HG03097 (cell line): ENCODE measurements around the gene RNF14.
"Not testable (repeated sequence)": the region's sequence is repeated elsewhere in the genome, so short reads cannot be mapped to it uniquely, and the experiment has no call there.

Experiments
- ATAC-seq: cut with Tn5 transposase; IDR thresholded peaks from one replicate; pipeline ENCODE4 v1.9.1; 2021; ENCODE audit not compliant: unreplicated experiment, low FRiP score

The RNF14 gene, protein sequence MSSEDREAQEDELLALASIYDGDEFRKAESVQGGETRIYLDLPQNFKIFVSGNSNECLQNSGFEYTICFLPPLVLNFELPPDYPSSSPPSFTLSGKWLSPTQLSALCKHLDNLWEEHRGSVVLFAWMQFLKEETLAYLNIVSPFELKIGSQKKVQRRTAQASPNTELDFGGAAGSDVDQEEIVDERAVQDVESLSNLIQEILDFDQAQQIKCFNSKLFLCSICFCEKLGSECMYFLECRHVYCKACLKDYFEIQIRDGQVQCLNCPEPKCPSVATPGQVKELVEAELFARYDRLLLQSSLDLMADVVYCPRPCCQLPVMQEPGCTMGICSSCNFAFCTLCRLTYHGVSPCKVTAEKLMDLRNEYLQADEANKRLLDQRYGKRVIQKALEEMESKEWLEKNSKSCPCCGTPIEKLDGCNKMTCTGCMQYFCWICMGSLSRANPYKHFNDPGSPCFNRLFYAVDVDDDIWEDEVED

DNA sequence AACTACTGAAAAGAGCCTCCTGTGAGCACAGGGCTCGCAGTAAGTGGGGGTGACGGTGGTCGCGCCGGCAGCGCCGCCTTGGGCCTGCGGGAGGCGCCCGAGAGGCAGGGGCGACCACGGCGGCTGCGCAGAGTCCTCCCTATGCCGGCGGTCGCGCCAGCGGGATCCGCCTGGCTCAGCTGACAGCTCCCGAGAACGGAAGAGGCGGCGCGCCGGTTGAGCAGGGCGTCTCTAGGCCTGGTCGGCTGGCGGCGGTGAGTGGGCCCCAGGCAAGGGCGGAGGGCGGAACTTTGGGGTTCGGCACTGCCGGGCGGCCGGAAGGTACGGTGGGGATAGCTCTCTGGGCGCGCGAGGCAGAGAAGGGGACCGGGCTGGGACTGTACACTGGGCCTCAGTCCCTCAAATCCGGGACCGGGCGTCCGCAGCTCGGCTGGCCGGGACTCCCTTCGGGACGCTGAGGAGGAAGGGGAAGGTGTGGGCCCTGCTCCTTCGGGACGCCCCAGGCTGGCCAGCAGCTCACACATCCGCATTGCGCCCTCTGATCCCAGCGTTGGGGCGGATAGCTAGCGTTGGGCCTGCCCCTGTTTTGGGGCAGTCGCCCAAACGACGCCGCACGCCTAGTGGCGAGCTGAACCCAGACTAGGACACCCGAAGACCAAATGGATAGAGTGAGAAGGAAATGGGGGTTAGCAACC lies at the start of gene RNF14:
Gene RNF14 (plus strand): TSS at position 192 of the 695 bp plus-strand sequence. CDS start 4,484 bp downstream, outside the sequence.
- peak; percentile 91 for ATAC-seq

DNA sequence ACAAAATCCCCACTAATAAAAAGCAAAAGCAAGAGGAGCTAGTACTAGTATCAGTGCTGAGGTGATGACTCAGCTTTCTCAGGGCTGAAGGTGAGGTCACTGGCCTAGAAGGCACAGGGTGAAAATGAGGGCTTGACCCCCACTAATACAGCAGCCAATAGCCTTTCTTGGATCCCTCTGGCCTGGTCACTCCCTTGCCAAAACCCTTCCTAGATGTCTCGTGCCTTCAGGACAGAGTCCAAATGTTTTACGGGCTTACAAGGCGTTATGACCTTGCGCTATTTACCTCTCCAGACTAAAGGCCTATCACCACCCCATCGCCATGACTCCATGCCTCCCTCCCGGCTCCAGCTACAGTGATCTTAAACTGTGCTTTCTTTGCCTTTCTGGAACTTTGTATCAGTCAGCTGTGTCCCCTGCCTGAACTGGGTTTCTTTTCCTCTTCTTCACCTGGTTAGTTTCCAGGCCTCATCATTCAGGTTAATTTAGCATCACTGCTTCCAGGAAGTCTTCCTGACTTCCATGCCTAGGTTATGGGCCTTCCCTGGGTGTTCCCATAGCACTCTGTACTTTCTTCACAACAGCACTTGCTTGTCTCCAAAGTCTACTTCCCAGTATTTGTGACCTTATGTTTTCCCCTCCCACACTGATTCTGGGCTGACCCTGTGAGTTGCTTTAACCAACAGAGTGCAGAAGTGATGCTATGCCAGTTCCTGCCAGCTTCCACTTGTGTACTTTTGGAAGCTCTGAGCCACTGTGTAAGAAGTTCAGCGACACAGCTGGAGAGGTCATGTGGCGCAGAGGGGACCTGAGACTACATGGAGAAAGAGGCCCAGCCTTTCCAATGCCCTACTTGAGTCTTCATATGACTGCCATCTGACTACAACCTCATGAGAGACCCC lies 49.4 kb upstream of the RNF14 start:
- no peak for ATAC-seq

DNA sequence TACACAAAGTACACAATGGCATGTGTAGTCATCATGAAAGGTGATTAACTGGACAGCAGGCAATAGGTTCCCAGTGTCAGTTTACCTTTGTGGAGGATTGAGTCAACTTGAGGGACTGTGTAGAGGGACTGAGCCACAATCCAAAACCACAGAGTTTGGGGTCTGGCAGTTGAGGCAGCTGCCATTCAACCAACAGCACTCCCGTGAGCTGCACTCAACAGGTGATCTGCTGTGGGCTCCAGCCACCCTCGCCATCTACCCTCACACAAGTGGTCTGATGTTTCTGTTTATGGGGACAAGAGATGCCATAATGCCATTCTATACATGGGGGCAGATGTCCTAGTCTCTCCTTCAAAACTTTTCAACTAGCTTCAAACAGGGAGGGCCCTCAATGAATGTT lies 48.1 kb upstream of the RNF14 start:
- ATAC-seq: no peak

DNA sequence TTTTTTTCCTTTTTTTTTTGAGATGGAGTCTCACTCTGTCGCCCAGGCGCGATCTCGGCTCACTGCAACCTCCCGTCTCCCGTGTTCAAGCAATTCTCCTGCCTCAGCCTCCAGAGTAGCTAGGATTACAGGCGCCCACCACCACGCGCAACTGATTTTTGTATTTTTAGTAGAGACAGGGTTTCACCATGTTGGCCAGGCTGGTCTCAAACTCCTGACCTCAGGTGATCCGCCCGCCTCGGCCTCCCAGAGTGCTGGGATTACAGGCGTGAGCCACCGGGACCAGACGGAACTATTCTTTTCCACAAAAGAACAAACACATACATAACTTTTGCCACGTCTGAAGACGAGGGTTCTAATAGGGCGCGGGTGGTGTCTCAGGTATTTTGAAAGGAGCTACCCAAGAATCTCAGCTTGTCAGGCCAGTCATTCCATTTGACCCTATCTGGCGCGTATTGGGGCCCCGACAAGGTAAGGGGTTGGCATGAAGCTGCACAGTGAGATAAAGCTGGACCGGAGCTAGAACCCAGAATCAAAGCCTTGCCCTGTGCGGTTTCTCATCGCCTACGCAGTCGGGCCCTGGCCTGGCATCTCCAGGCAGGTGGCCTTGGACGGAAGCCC lies 46.0 kb upstream of the RNF14 start:
- not testable (repeated sequence) for ATAC-seq

DNA sequence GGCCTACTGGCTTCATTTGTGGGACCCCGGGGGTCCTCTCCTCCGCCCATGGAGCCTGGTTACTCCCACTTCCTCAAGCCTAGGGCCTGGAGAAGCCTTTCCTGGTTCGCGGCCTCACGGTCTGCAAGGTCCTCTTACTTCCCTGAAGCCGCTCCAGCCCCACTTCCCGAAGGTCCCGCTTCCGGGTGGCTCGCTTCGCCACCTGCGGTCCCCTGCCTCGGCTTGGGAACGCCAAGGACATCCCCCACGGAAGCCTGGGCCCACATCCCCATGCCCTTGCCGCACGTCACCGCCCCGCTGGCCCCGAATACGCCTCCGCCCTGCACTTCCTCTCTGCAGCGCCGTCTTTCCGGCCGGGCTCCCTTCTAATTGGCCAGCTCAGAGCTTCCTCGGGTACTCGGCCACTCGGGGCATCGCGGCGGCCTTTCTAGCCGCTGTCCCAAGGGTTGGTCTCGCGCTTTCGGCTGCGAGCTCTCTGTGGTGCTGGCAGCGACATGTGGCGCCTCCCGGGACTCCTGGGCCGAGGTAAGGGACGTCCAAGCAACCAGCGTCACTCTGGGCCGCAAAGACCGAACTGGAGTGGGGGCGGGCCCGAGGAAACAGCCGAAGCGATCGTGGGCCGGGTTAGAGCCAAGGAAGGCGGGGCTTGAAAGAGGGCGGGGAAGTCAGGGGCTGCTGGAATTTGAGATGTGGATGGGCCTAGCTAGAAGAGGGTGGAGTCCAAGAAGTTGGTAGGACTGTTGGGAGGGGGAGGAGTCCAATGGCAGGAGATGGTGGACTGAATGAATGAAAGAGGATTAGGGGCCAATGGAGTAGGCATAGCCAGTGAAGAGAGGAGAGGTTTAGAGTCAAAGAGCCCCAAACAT lies 45.2 kb upstream of the RNF14 start, which contains the start of gene DELE1:
Gene DELE1 (plus strand): TSS at position 424 of the 866 bp plus-strand sequence. CDS start 71 bp downstream, at position 495.
- ATAC-seq: peak; percentile 98

DNA sequence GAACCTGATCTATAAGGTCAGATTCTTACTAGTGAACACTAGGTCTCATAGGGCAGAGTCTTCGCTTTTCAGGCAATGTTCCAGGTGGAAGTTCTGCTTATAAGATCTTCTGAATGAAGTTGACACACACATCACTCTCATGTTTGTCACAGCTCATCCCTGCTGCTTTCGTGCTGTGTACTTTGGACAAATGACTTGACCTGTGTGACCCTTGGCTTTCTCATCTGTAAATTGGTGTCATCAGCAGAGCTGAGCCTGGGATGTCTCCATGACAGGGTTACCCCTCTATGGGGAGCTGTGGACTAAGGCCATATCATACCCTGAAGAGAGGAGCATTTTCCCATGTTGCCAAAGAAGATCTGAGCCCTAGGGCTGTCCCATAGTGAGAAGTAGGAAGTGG lies 42.5 kb upstream of the RNF14 start:
- ATAC-seq: no peak

DNA sequence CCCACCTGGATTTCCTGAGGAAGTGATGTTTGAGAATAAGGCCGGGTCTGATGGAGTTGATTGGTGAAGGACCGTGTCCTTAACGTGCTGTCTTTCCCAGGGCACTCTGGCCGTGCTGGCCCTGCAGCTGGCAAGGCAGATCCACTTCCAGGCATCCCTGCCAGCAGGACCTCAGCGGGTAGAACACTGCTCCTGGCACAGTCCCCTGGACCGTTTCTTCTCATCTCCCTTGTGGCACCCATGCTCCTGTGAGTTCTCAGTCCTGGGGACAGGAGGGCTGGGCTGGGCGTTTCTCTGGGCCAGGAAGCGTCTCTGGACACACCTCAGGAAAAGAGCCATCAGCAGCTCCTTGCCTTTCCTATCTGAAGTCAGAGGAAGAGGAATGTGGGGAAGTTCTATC lies 40.9 kb upstream of the RNF14 start:
- ATAC-seq: no peak

DNA sequence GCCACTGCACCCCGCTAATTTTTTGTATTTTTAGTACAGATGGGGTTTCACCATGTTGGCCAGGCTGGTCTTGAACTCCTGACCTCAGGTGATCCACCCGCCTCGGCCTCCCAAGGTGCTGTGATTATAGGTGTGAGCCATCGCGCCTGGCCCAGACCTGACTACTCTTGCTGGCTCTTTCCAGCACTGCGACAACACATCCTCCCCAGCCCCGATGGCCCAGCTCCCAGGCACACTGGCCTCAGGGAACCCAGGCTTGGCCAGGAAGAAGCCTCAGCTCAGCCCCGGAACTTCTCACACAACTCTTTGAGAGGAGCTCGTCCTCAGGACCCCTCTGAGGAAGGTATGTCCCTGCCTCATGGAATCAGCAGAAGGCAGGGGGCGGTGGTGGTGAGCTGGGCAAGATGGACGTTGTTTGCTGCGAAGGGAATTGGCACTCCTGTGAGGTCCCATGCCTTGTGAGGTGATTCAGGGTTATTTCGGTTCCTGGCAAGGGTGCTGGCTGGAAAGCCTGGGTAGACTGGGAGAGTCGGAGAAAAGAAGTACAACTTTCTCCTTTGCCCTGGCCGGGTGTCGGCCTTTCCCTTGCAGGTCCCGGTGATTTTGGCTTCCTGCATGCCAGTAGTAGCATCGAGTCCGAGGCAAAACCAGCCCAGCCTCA lies 39.4 kb upstream of the RNF14 start:
- no peak for ATAC-seq

DNA sequence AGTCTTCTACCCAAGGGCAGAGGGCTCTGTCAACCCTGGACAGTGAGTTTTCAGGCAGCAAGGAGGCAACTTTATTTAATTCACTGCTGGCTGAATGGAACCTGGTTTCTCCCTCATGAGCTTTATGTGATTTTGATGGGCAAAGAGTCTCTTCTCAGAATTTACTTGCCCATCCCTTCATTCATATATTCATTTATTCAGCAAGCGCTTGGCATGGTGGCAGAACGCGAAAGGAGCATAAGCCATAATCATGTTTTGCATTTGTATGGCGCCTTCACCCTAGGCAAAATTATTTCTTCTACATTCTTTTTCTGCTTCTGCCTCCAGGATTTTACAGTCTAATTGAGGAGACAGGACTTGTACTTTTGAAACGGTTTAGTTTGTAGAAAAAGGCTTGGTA lies 37.2 kb upstream of the RNF14 start:
- ATAC-seq: no peak

DNA sequence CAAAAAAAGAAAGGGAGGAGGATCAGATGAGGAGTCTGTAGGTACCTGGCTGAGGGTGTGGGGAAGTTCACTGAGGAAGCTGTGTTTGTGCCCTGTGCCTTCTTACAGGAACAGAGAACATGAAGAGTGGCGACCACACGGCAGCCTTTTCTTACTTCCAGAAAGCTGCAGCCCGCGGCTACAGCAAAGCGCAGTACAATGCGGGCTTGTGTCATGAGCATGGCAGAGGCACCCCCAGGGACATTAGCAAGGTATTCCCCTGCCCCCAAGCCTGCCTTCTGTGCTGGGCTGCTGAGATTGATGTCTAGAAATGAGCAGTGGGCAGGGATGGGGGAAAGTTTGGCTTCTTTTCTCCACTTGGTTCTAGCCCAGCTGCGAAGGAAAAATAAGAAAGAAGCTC lies 35.8 kb upstream of the RNF14 start:
- ATAC-seq: no peak

DNA sequence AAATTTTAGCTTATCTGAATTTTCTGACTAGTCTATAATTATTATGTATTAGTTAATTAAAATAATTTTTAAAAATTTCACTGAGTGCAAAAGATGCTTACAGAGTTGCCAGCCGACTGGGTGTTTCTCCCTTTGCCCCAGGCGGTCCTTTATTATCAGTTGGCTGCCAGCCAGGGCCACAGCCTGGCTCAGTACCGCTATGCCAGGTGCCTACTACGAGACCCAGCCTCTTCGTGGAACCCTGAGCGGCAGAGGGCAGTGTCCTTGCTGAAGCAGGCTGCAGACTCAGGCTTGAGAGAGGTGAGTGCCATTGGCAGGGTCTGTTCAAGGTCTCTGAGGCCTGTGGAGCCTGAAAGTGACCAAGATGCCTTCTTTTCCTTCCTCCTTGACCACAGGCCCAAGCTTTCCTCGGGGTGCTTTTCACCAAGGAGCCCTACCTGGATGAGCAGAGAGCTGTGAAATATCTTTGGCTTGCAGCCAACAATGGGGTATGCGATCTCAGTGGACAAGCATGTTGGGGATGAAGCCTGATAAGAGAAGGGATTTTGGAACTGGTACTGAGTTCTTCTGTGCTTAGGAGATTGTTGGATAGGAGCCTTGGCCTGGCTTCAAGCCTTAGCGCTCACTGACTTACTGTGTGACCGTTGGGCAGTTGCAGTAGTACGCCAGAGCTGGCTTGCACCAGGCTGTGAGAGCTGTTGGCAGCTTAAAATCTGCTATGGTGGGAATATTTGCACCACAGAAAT lies 34.6 kb upstream of the RNF14 start:
- no peak for ATAC-seq

DNA sequence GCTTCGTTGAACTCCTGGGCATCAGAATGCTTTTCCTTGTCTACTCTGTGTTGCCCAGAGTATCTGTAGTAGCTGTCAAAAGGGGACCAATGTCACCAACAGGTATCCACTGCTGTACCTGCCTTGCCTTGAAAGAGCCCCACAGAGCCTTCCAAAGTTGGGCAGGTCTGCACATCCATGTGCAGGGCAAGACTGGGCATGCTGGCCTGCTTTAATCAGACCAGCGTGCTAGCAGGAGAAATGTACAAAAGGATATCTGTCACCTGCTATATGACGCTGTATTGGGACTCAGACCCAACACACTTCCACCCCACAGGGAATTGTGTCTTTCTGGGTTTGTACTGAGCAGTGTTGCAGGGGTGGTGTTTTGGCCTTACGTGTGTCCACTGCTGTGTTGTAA lies 33.4 kb upstream of the RNF14 start:
- no peak for ATAC-seq

DNA sequence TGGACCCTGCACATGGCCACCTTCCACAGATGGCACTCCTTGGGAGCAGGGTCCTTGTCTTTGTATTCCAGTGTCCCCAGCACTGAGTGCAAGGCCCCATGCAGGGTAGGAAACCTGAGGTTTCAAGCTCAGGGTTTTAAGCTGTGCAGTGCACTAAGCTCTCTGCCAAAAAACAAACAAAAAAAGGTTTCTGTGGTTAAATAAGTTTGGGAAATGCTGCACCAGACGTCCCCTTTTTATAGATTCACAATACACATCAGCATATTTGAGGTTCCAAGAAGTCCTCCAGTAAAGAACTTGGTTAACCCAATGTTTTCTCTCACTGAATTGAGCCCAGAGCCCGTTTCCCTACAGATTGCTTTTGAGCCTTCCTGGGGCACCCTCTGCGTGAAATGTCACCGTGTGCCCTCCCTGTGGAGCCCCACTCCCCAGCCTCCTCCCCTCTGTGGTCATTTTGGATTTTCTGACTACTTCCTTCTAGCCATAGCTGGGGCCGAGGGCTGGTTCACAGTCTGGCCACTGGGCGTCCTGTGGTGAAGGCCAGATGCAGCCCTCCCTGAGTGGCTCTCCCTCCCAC lies 28.1 kb upstream of the RNF14 start:
- no peak for ATAC-seq

DNA sequence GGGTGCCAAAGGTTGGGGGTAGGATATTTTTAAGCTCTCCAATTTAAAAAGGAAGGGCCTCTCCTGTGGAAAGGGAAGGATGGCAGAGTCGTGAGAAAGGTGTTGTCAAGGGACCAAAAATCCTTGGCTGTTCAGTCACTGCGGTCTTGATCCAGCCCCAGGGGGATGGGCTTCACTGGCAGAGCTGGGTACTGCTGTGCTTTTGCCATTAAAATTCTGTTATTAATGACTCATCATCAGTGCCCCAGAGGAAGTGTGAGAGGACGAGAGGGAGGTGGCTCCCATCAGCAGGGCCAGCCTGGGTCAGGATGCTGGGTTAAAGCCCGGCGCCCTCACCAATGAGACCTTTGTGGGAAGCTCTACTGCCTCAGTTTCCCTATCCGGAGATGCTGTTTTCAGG lies 27.6 kb upstream of the RNF14 start:
- no peak for ATAC-seq

DNA sequence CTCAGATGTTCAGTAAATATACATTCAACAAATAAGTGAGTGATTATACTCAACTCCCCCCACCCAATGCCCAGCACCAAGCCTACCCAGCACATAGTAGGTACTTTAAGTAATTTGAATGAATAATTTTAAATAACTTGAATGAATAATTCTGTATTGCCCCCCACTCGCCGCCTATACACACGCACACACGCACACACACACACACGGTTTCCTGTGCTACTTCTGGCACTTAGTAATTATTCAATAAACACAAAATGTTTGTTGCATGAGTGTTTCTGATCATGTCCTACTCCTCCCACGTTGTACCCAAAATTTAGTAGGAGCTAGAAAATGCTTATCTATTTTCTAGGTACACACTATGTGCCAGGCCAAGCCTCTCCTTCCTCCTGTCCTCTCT lies 27.1 kb upstream of the RNF14 start:
- no peak for ATAC-seq

DNA sequence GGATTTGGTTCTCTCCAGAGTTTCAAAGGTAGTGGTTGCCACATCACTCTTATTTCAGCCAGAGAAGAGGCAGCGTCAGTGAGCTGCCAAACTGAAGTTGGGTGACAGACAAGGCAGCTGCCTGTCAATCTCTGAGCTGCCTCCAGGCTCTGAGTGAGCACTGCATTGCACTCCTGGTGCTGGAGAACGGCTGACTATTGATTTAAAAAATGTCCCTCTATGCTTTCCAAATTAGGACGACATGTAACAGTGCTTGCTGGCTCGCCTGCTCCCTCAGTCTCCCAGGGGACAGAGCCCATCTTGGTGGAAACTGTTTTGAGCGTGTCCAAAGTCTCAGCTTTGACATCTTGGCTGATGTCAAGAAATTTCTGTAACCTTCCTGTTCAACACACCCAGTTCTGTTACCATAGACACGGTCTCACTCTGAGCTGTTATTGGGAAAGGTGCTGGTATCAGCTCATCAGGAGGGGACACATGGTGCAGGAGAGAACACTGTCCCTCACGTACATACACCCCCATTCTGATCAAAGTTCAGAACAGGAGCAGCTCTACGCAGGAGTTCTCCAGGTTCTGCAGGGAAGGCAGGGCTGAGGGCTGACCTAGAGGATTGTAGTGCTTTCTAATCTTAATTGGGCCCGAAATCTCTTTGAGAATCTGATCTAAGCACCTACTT lies 26.6 kb upstream of the RNF14 start:
- no peak for ATAC-seq

DNA sequence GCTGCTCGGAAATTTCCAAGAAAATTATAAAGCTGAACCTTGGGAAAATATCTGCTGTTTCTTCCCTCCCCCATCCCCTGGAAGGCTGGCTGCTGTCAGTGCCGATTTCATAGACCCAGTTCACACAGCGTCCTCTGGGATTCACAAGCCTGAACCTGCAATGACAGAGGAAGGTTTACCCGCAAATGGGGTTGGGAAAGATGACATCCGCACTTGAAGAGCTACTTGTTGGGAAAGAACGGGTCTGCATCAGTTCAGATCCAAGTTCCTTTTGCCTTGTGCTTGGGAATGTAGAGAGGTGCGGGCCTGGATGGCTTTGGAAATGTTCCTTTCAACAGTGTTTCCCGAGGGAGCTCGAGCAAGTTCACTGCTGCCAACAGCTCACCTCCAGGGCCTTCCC lies 24.8 kb upstream of the RNF14 start:
- ATAC-seq: no peak
